Activated T-cell treated with anti-CD3 and anti-CD28 coated beads, Interleukin-2, amount 50 U/mL, for 4 hours (primary cell): Measurements from ENCODE around the gene DMRTC2. TPM values are rescaled to one million over a fixed set of nuclear protein-coding genes. Genes with fewer than 3 reads are reported as not detected.

Experiments used
- ATAC-seq, 2 donors: fragments of 200-7000 bp; cut with Tn5 transposase; one replicate each; pipeline ENCODE4 v1.10.0; 2021
- DNase-seq: peaks from one replicate; pipeline ENCODE4 v3.0.0-alpha.2; 2020
- H3K27me3 Mint-ChIP-seq: one replicate; pipeline ENCODE4 v1.8.0; 2021; ENCODE audit warnings: low read depth, mixed read lengths
- H3K36me3 Mint-ChIP-seq: one replicate; pipeline ENCODE4 v1.8.0; 2022; ENCODE audit warnings: mixed read lengths; ENCODE audit not compliant: insufficient read depth
- H3K4me1 Mint-ChIP-seq: one replicate; pipeline ENCODE4 v1.8.0; 2021; ENCODE audit warnings: low read depth, mixed read lengths
- H3K4me3 Mint-ChIP-seq: one replicate; pipeline ENCODE4 v1.8.0; 2021; ENCODE audit warnings: mild to moderate bottlenecking, moderate library complexity, mixed read lengths
- H3K9me3 Mint-ChIP-seq: one replicate; pipeline ENCODE4 v1.8.0; 2021; ENCODE audit warnings: mixed read lengths
- total RNA-seq, 3 donors: library from RNA; stranded (reverse); gene quantifications; one replicate each; pipeline ENCODE4 v1.2.1, GENCODE V29; 2021

Gene DMRTC2
- total RNA-seq, 3 donors from 2014 or later = not detected

DNA sequence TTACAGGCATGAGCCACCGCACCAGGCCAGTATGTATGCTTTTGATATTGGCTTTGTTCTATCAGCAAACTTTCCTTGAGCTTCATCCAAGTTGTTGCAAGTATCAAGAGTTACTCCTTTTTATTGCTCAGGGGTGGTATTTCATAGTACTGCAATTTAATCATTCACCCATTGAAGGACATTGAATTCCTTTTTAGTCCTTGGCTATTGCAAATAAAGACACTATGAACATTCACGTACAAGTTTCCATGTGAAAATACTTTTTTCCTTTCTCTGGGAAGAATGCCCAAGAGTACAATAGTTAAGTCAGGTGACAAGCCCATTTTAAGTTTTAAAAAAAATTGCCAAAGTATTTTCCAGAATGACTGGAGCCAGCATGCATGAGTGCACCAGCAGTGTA lies 28.1 kb upstream of the DMRTC2 start:
- Mint-ChIP-seq H3K36me3 (no peaks in the 10 kb centered on the region), H3K27me3 (peaks cover 12% of the 10 kb centered on the region), H3K4me1 (peaks cover 3% of the 10 kb centered on the region), H3K4me3 (no peak overlapping the region), H3K9me3 (no peaks in the 10 kb centered on the region)
- DNase-seq = no peak
- ATAC-seq = no peak

DNA sequence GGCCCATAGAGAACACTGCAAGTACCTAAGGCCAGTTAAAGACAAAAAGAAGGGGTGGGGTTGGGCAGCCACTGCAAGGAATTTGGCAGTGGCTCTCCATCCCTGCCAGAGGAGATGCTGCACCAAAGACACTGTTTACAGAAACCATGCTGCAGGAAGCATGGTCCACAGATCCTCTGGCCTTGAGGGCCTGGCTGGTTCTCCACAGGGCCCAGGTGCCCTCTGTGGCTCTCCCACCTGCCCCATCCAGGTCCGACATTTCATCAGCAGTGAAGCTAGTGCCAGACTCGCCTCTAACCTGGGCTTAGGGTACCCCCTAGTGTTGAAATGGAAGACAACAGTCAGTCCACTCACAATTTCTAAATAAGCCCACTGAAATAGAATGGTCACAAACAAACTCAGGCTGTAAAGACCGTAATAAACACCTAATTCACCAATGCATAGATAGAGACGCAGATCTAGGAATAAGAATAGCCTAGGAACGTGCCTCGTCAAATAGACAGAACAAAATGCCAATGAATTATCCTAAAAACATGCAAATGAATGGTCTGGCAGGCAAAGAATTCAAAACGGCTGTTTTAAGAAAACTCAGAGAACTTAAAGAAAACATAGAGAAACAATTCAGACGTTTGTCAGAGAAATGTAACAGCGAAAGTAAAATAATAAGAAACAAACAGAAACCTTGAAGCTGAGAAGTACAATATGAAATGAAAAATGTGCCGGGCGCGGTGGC lies 23.7 kb upstream of the DMRTC2 start:
- H3K4me3 Mint-ChIP-seq = no peak overlapping the region
- H3K36me3 Mint-ChIP-seq = no peaks in the 10 kb centered on the region
- peak; percentile 30 for DNase-seq
- H3K27me3 Mint-ChIP-seq = peaks cover 12% of the 10 kb centered on the region
- ATAC-seq = peak; percentile 75 to 82
- H3K4me1 Mint-ChIP-seq = no peaks in the 10 kb centered on the region
- no peaks in the 10 kb centered on the region for H3K9me3 Mint-ChIP-seq

DNA sequence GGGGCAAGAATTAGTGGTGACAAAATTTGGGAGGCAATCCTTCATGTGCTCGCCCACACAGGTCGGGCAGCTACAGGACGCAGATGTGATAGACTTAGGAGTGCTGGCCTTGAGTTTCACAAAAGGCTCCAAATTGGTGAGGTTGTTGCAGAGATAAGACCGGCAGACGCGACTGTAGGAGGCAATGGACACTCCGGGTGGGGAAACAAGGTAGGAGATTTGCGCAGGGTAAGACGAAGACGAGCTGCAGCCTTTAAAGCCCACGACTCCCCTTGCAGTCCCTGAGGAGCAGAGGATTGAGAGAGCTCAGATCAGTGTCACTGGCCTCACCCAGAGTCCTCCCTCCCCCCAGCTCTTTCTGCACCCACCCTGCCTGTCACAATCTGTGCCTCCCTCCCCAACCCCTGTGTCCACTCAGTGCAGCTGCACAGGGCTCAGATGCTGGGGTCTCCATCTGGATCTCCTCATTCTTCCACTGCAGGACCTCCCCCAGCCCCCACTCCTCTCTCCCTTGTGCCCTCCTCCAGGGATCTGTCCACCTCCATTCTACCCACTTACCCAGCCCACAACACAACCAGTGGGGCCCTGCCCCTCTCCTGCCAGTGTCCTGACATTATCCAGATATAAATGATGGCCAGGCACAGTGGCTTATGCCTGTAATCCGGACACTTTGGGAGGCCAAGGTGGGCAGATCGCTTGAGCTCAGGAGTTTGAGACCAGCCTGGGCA lies 6.7 kb upstream of the DMRTC2 start:
- DNase-seq (no peak), ATAC-seq (no peak)
- H3K4me1 Mint-ChIP-seq = peaks cover 1% of the 10 kb centered on the region
- H3K9me3 Mint-ChIP-seq = no peaks in the 10 kb centered on the region
- no peak overlapping the region for H3K4me3 Mint-ChIP-seq
- peaks cover 19% of the 10 kb centered on the region for H3K27me3 Mint-ChIP-seq
- H3K36me3 Mint-ChIP-seq = no peaks in the 10 kb centered on the region

DNA sequence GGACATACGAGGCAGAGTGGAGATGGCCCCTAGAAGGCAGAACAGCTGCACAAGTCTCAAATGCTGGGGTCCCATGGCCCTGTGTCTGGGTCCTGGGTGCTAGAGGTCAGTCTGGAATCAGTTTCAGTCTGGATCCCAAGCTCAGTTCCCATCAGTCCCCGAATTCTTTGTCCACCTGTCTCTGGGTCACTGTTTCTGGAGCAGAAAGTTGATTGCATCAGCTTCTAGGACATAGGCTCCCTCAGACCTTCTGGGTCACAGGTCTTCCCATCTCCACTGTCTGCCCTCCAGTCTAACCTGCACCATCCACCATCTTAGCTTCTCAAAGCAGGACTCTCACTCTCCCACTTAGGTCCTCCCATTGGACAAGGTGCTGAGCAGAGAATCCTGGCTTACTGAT lies 5.6 kb upstream of the DMRTC2 start:
- no peaks in the 10 kb centered on the region for H3K36me3 Mint-ChIP-seq
- ATAC-seq = no peak
- H3K4me1 Mint-ChIP-seq = peaks cover 1% of the 10 kb centered on the region
- peaks cover 19% of the 10 kb centered on the region for H3K27me3 Mint-ChIP-seq
- DNase-seq = no peak
- no peak overlapping the region for H3K4me3 Mint-ChIP-seq
- no peaks in the 10 kb centered on the region for H3K9me3 Mint-ChIP-seq

DNA sequence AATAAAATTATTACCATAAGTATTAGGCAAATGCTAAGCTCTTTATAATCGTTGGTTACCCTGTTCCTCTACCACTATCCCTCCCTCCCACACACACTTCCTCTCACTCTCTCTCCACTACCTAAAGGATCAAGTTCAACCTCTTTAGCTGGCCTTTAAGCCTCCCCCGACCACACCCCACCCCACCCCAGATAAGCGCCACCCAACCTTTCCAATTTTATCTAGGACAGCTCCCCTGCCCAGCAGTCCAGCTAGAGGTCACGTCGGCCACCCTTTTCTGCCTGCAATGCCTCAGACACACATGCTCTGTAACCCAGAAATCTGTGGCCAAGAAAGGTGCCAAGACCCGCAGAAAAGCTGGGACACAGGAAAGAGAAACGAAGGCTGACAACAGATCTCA lies 1.5 kb upstream of the DMRTC2 start:
- Mint-ChIP-seq H3K4me3 (no peak overlapping the region), H3K4me1 (no peaks in the 10 kb centered on the region), H3K27me3 (peaks cover 6% of the 10 kb centered on the region), H3K36me3 (no peaks in the 10 kb centered on the region), H3K9me3 (no peaks in the 10 kb centered on the region)
- ATAC-seq (no peak), DNase-seq (no peak)

DNA sequence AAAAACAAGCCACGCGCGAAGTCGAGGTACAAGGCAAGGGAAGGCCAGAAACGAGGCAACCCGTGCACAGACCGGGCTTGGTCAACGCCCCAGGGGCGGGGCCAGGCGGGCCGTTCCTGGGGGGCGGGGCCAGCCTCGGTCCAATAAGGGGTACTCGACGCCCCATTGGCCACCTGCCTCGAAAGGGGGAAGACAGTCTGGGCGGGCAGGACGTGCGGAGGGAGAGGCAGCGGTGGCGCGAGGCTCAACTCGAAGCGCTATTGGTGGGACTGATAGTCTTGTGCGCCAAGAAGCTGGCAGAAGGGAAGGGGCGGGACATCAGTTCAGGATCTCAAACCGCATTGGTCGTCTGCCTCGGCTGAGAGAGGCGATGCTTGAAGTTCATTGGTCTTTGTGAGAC lies 241 bp upstream of the DMRTC2 start, which contains the start of gene LYPD4:
LYPD4 (minus strand) TSS at position 83 of the 400 bp plus-strand sequence. CDS start 5,398 bp downstream, outside the sequence.
- H3K4me3 Mint-ChIP-seq = no peak within 1 kb of the TSS

DNA sequence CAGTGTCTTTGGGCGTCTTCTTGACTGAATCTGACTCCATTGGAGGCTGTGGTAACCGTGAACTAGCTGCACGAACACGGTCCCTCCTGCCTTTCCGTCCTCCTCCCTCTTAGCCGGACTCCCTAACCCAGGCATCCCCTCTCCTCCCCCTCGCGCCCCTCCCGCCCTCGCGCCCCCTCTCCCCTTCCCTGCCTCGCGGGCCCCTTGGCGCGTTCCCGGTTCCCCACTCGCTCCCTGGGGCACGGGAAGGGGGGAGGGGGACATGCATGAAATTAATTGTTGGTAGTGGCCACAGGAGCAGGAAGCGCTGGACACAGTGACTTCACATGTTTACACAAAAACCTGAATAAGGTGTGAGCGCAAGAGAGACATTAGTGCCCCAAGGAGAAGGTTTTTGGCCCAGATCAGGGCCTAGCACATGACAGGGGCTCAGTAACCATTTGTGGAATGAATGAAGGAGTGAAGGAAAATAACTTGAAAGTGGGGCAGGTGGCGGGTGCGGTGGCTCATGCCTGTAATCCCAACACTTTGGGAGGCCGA lies 279 bp downstream of the DMRTC2 start:
- DNase-seq (no peak), ATAC-seq (no peak)
- no peaks in the 10 kb centered on the region for H3K36me3 Mint-ChIP-seq

More for the DNA sequence above, 241 bp upstream of the DMRTC2 start, which contains the start of gene LYPD4:
- ATAC-seq (peak in 1 of 2 donors; percentile 37), DNase-seq (no peak)
- H3K27me3 Mint-ChIP-seq = peaks cover 3% of the 10 kb centered on the region
- no peaks in the 10 kb centered on the region for H3K4me1 Mint-ChIP-seq
- H3K36me3 Mint-ChIP-seq = no peaks in the 10 kb centered on the region
- H3K9me3 Mint-ChIP-seq = no peaks in the 10 kb centered on the region

DNA sequence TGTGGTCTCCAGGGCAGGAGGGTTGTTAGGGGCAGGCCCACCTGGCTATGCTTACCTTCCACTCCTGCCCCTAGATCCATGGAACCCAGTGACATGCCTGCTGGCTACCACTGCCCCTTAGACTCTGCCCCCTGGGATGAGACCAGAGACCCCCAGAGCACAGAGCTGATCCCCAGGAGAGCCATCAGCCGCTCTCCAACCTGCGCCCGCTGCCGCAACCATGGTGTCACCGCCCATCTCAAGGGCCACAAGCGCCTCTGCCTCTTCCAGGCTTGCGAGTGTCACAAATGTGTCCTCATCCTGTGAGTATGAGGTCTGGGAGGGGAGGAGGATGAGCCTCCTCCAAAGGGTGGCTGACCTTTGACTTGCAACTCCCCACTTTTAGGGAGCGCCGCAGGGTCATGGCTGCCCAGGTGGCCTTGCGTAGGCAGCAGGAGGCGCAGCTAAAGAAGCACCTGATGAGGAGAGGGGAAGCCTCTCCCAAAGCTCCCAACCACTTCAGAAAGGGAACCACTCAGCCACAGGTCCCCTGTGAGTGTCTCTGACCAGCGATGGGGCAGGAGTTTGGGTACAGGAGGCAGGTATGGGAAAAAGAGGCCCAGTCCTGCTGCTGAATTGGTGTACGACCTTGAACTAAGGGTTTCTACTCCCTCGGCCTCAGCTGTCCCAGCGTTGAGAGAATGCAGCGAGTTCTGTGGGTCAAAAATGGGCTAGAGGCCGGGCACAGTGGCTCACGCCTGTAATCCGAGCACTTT lies 2.7 kb downstream of the DMRTC2 start:
- no peaks in the 10 kb centered on the region for H3K9me3 Mint-ChIP-seq

More for the DNA sequence above, 279 bp downstream of the DMRTC2 start:
- peaks cover under 1% of the 10 kb centered on the region for H3K27me3 Mint-ChIP-seq
- H3K9me3 Mint-ChIP-seq = no peaks in the 10 kb centered on the region
- H3K4me3 Mint-ChIP-seq = no peak overlapping the region
- H3K4me1 Mint-ChIP-seq = no peaks in the 10 kb centered on the region

DNA sequence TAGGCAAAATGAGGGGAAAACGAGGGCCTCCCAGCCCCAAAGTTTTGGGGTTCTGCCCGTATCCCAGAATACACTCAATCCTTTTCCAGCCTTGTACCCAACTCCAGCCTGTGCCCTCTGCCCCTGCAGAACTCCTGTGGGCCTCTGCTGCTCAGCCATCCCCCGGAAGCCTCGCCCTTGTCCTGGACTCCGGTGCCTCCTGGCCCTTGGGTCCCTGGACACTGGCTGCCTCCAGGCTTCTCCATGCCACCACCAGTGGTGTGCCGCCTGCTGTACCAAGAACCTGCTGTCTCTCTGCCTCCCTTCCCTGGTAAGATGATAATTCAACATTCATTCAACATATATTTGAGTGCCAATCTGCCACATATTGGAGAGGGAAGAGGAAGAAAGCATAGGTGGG lies 3.8 kb downstream of the DMRTC2 start:
- no peak for DNase-seq
- Mint-ChIP-seq H3K27me3 (peaks cover 3% of the 10 kb centered on the region), H3K9me3 (no peaks in the 10 kb centered on the region), H3K4me1 (no peaks in the 10 kb centered on the region), H3K36me3 (no peaks in the 10 kb centered on the region), H3K4me3 (no peak overlapping the region)
- ATAC-seq = no peak

More for the DNA sequence above, 2.7 kb downstream of the DMRTC2 start:
- H3K4me3 Mint-ChIP-seq = no peak overlapping the region
- no peaks in the 10 kb centered on the region for H3K36me3 Mint-ChIP-seq
- DNase-seq (no peak), ATAC-seq (no peak)
- no peaks in the 10 kb centered on the region for H3K4me1 Mint-ChIP-seq
- H3K27me3 Mint-ChIP-seq = peaks cover 3% of the 10 kb centered on the region

DNA sequence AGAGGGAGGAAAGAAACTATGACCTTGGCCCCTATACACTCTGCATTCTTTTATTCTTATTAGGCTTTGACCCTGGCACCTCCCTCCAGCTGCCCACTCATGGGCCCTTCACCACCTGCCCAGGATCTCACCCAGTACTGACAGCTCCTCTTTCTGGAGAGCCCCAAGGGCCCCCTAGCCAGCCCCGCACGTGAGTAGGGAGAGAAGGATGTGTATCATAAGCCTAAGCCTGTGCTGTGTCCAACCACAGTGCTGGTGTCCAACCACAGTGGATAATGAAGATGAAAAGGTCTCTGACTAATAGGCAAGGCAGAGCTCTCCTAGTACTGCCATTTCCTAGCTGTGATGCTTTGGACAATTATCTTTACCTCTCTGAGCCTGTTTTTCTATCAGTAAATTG lies 4.2 kb downstream of the DMRTC2 start:
- H3K9me3 Mint-ChIP-seq = no peaks in the 10 kb centered on the region
- no peaks in the 10 kb centered on the region for H3K36me3 Mint-ChIP-seq
- peaks cover 3% of the 10 kb centered on the region for H3K27me3 Mint-ChIP-seq
- H3K4me3 Mint-ChIP-seq = no peak overlapping the region
- DNase-seq (no peak), ATAC-seq (no peak)
- no peaks in the 10 kb centered on the region for H3K4me1 Mint-ChIP-seq

DNA sequence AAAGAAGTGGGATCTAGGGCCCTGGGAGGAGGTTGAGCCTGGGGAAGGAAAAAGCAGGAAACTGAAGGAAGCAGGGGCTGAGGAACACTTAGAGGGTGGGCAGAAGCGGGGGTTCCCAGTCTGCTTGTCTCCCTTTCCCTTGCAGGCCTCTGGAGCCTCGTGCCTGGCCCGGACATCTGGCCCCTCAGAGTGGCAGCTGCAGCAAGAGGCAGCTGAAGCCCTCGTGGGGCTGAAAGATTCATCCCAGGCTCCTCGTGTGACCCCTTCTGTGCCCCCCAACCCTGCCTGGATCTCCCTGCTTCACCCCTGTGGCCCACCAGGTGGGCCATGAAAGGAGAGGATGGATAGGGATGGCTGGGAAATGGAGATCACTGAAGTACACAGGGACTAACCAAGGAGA lies 5.5 kb downstream of the DMRTC2 start:
- no peak overlapping the region for H3K4me3 Mint-ChIP-seq
- peaks cover 3% of the 10 kb centered on the region for H3K27me3 Mint-ChIP-seq
- H3K4me1 Mint-ChIP-seq = no peaks in the 10 kb centered on the region
- H3K9me3 Mint-ChIP-seq = no peaks in the 10 kb centered on the region
- ATAC-seq (no peak), DNase-seq (no peak)
- no peaks in the 10 kb centered on the region for H3K36me3 Mint-ChIP-seq

DNA sequence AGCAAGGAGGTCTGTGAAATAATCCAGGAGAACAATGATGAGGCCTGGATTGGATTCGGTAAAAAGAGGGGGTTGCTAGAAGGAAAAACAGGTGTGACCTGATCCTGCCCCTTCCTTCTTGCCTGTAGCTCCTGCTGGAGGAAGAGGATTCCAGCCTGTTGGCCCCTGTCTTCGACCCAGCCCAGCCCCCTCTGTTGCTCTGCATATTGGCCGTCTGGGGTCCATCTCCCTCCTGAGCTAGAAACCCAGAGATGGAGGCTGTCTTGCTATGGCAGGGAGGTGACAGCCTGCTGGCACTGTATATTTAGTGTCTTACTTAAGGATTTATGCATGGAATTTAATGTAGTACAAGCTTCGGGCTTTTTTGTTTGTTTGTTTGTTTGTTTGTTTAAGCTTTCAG lies 6.6 kb downstream of the DMRTC2 start:
- no peak for DNase-seq
- no peak for ATAC-seq
- no peaks in the 10 kb centered on the region for H3K9me3 Mint-ChIP-seq
- H3K4me3 Mint-ChIP-seq = no peak overlapping the region
- H3K4me1 Mint-ChIP-seq = no peaks in the 10 kb centered on the region
- peaks cover 5% of the 10 kb centered on the region for H3K27me3 Mint-ChIP-seq
- no peaks in the 10 kb centered on the region for H3K36me3 Mint-ChIP-seq

DNA sequence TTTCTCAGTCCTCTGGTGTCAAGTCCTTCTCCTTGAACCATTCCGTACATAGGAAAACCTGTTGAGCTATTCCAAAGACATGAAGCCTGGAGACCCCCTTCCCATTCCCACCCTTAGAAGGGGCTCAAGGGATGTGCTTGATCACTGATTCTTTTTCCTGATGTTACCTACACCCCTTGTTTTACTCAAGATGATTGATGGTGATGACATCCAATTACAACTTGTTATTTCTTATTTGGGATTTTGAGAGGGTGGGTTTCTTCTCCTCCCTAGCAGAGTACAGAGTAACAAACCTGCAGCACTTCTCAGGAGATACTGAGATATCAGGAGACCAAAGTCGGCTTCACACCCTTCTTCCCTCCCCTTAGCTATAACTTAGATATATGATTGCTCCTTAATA lies 8.5 kb downstream of the DMRTC2 start:
- DNase-seq (no peak), ATAC-seq (no peak)
- Mint-ChIP-seq H3K4me3 (no peak overlapping the region), H3K36me3 (no peaks in the 10 kb centered on the region), H3K27me3 (peaks cover 5% of the 10 kb centered on the region), H3K9me3 (no peaks in the 10 kb centered on the region), H3K4me1 (no peaks in the 10 kb centered on the region)

DNA sequence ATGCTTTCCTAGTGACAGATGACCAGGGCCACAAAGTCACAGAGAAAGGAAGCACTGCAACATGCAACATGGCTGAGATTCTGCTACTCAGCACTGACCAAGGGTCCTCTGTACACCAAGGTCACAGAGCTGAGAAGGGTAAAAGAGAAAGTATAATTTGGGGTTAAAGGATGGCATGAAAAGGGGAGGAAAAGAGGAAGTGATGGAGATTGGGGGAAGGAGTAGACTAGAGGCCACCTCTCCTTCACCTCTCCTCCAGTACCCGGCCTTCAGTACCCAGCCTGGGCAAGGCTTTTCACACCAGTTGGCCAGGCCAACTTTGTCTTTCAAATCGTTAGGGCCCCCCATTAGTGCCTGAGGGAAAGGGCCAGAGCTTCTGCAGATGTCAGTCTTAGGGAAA lies 8.9 kb downstream of the DMRTC2 start:
- Mint-ChIP-seq H3K4me3 (no peak overlapping the region), H3K27me3 (peaks cover 5% of the 10 kb centered on the region)
- no peak for ATAC-seq

More for the DNA sequence above, 8.9 kb downstream of the DMRTC2 start:
- Mint-ChIP-seq H3K36me3 (no peaks in the 10 kb centered on the region), H3K9me3 (no peaks in the 10 kb centered on the region), H3K4me1 (no peaks in the 10 kb centered on the region)
- no peak for DNase-seq
